ENCODE data around the gene MAPK7. TPM values are rescaled to one million over a fixed set of nuclear protein-coding genes. Genes with fewer than 3 reads are reported as not detected.

MAPK7 gene
- total RNA-seq, 1 experiment from 2014 or later = 23.3 TPM

DNA sequence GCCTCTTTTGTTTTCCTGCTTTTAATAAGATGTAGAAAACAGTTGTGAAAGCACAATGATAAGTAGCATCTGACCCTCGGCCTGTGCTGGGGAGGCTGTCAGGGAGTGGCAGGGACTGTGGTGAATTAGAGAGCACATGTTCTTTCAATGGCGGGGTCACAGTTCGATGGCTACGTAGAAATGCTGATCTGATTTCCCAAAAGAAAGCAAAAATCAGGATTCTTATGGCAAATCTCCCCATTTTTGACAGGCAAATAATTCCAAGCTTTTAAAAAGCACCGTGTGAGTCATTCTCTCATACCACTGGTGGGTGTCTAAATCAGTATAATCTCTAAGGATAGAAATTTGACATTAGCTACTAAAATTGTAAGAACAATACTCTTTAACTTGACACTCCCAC is 4.2 kb upstream of the MAPK7 start:
- no peaks in the 10 kb centered on the region for H4K20me1 ChIP-seq (ENCODE audit: insufficient read depth)
- no peaks in the 10 kb centered on the region for H3K36me3 ChIP-seq (ENCODE audit: low read depth)
- peaks cover 17% of the 10 kb centered on the region for H3K79me2 ChIP-seq (ENCODE audit: low read depth)
- H3K9me2 ChIP-seq (ENCODE audit: insufficient read depth) = no peaks in the 10 kb centered on the region
- H3K4me3 ChIP-seq = no peak overlapping the region
- intact Hi-C loops (cut with micrococcal nuclease; ENCODE audit: unreplicated experiment) = no loop called here
- H3K27me3 ChIP-seq (ENCODE audit: insufficient read depth, low read depth) = no peaks in the 10 kb centered on the region
- H3F3A ChIP-seq (ENCODE audit: insufficient read depth, low read depth) = peaks cover 16% of the 10 kb centered on the region
- no peak overlapping the region for H3K27ac ChIP-seq
- no peak overlapping the region for H2AFZ ChIP-seq
- H3K4me1 ChIP-seq (replicated peaks; ENCODE audit: insufficient read depth) = peaks cover 15% of the 10 kb centered on the region
- TF ChIP-seq EZH2 (IDR thresholded peaks at IDR 0.05; ENCODE audit: low read depth) = no peak
- TF ChIP-seq, protein P1, sequence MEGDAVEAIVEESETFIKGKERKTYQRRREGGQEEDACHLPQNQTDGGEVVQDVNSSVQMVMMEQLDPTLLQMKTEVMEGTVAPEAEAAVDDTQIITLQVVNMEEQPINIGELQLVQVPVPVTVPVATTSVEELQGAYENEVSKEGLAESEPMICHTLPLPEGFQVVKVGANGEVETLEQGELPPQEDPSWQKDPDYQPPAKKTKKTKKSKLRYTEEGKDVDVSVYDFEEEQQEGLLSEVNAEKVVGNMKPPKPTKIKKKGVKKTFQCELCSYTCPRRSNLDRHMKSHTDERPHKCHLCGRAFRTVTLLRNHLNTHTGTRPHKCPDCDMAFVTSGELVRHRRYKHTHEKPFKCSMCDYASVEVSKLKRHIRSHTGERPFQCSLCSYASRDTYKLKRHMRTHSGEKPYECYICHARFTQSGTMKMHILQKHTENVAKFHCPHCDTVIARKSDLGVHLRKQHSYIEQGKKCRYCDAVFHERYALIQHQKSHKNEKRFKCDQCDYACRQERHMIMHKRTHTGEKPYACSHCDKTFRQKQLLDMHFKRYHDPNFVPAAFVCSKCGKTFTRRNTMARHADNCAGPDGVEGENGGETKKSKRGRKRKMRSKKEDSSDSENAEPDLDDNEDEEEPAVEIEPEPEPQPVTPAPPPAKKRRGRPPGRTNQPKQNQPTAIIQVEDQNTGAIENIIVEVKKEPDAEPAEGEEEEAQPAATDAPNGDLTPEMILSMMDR (conservative IDR thresholded peaks at IDR 0.05) = no peak
- no peak for DNase-seq
- no TSS peak for BruUV-seq (replicated peaks)
- no peaks in the 10 kb centered on the region for H3K9me3 ChIP-seq (ENCODE audit: insufficient read depth, low read depth)
- H3K4me2 ChIP-seq = no peak overlapping the region
- CTCF ChIA-PET = interaction anchor here (0.6 kb wide), 1 partner anchor 210 kb away, joined by 4 read pairs; no protein-coding TSS in a partner anchor
- POLR2A ChIA-PET (ENCODE audit: unreplicated experiment) = interaction anchor here (0.6 kb wide), 1 partner anchor 11 kb away, joined by 6 read pairs; the partner anchor contains the start of gene B9D1

- peaks cover 16% of the 10 kb centered on the region for H3F3A ChIP-seq (ENCODE audit: insufficient read depth, low read depth)
- H3K27me3 ChIP-seq (ENCODE audit: insufficient read depth, low read depth) = no peaks in the 10 kb centered on the region
- H3K4me3 ChIP-seq = no peak overlapping the region
- peaks cover 19% of the 10 kb centered on the region for H3K4me1 ChIP-seq (replicated peaks; ENCODE audit: insufficient read depth)
- intact Hi-C loops (cut with micrococcal nuclease; ENCODE audit: unreplicated experiment) = no loop called here
- BruUV-seq (replicated peaks) = TSS peak; percentile 12
- H3K79me2 ChIP-seq (ENCODE audit: low read depth) = peaks cover 26% of the 10 kb centered on the region
- ChIA-PET POLR2A (ENCODE audit: unreplicated experiment) (no interaction called here), CTCF (no interaction called here)
- no peaks in the 10 kb centered on the region for H3K9me3 ChIP-seq (ENCODE audit: insufficient read depth, low read depth)
- H2AFZ ChIP-seq = no peak overlapping the region
- H4K20me1 ChIP-seq (ENCODE audit: insufficient read depth) = no peaks in the 10 kb centered on the region
- DNase-seq = no peak
- no peak for TF ChIP-seq EZH2 (IDR thresholded peaks at IDR 0.05; ENCODE audit: low read depth)
- TF ChIP-seq, protein P1 (conservative IDR thresholded peaks at IDR 0.05) = no peak
- peak overlapping the region; percentile 89 for H3K4me2 ChIP-seq
- H3K36me3 ChIP-seq (ENCODE audit: low read depth) = no peaks in the 10 kb centered on the region
- H3K27ac ChIP-seq = no peak overlapping the region
- H3K9me2 ChIP-seq (ENCODE audit: insufficient read depth) = no peaks in the 10 kb centered on the region
Measured at GRCh38 chr17:19375732-19376131, 2.6 kb upstream of the MAPK7 start.

DNA sequence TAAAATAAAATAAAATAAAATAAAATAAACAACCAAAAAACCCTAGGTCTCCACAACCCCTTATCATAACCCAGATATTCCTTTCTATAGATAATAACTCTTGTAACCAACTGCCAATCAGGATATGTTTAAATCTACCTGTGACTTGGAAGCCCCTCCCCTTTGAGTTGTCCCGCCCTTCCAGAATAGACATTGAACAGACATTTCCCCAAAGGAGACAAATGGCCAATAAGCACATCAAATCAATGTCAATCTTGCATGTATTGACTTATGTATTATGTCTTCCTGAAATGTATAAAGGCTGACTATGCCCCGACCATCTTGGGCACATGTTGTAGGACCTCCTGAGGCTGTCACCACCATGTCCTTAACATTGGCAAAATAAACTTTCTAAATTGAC is 1.5 kb upstream of the MAPK7 start:
- Histone ChIP-seq H3K79me2 (ENCODE audit: low read depth) (peaks cover 26% of the 10 kb centered on the region), H3F3A (ENCODE audit: insufficient read depth, low read depth) (peaks cover 16% of the 10 kb centered on the region), H3K27ac (peak overlapping the region; percentile 79), H3K4me3 (peak overlapping the region; percentile 79), H4K20me1 (ENCODE audit: insufficient read depth) (no peaks in the 10 kb centered on the region), H3K4me1 (replicated peaks; ENCODE audit: insufficient read depth) (peaks cover 19% of the 10 kb centered on the region), H3K36me3 (ENCODE audit: low read depth) (no peaks in the 10 kb centered on the region), H3K9me2 (ENCODE audit: insufficient read depth) (no peaks in the 10 kb centered on the region), H3K27me3 (ENCODE audit: insufficient read depth, low read depth) (no peaks in the 10 kb centered on the region), H3K9me3 (ENCODE audit: insufficient read depth, low read depth) (no peaks in the 10 kb centered on the region), H2AFZ (peak overlapping the region; percentile 92), H3K4me2 (peak overlapping the region; percentile 89)
- no peak for TF ChIP-seq EZH2 (IDR thresholded peaks at IDR 0.05; ENCODE audit: low read depth)
- TF ChIP-seq, protein P1 (conservative IDR thresholded peaks at IDR 0.05) = no peak
- ChIA-PET CTCF (interaction anchor here (1.9 kb wide), 1 partner anchor 14 kb away, joined by 27 read pairs; the partner anchor contains the start of gene B9D1), POLR2A (ENCODE audit: unreplicated experiment) (interaction anchor here (0.6 to 1.1 kb wide), 5 partner anchors 72 to 448 kb away, joined by 3 to 18 read pairs (median 4); no protein-coding TSS in a partner anchor)
- peak in 1 of 2 experiments; percentile 40 for DNase-seq
- intact Hi-C loops (cut with micrococcal nuclease; ENCODE audit: unreplicated experiment) = no loop called here
- no TSS peak for BruUV-seq (replicated peaks)
